Middle frontal gyrus (tissue), 1 donor: ENCODE measurements around the gene ABLIM3.

Experiments used
- DNase-seq: peaks from one replicate; pipeline ENCODE4 v3.0.0-alpha.2; 2015; ENCODE audit warnings: low spot score; ENCODE audit errors: extremely low spot score

ABLIM3 gene

DNA sequence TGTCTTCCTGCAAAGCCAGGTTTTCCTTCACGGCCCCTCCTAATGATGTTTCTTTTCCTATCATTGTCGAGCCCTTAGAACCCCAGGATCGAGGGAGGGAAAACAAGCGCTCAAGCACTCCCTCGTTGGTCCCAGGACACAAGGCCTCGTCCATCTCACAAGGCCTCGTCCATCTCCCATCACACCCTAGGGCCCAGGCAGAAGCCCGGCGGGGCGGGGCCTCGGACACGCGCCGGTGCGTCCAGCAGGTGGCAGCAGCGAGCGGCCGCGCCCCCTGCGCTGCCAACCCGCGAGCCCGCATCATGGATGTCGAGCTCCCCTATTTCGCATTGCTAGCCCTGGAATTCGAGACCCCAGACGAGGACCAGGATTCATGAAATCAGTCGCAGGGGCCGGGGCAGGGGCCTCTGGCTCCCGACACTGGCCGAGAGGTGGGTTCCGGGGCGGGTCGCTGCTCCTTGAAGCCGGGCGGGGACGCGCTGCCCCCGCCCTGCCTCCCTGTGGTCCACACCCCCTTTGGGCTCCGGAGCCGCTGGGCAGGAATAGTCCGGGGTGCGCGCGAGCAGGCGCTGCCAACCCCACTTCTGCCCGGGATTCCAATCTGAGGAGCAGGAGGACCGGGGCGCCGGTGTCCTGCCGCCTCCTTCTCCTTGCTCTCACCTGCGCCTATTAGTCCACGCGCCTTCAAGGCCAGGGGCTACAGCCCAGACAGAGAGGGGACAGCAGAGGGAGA is at the start of gene ABLIM3:
TSS of gene ABLIM3 (plus strand) at position 270 of the 733 bp plus-strand sequence. CDS start 603 bp downstream, outside the sequence.
- DNase-seq = peak; percentile 51

DNA sequence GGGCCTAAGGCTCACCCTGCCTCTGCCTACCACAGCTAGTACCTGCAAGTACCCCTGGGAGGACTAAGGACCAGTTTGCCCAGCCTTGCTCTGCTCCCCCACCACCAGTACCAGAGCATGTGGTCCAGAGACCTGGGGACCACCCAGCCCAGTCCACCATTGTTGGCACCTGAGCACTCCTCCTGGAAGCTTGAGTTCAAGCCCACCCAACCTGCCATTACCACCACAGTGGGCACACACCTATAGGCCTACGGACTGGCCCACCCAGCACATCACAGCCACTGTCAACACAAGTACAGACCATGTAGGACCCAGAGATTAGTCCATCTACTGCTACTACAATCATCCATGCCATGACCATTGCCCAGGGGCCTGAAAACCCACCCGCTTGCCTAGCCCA is 47.7 kb upstream of the ABLIM3 start:
- no peak for DNase-seq

DNA sequence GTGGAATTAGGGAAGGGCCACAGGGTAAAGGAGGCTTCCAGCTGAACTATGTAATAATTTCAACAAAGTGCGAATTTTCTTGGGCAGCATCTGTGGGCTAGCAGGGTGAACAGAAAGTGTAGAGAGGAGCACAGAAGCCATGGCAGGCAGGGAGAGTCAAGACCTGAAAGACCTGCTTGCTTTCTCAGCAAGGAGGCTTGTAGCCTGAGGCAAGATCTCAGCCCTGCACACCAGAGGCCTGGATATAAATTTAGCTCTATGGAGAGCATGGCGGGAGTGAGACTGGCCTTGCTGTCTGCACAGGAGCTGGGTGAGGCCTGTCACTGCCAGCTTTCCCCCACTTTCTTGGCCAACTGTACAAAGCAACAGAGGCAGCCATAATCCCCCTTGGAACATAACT is 46.3 kb upstream of the ABLIM3 start:
- no peak for DNase-seq

DNA sequence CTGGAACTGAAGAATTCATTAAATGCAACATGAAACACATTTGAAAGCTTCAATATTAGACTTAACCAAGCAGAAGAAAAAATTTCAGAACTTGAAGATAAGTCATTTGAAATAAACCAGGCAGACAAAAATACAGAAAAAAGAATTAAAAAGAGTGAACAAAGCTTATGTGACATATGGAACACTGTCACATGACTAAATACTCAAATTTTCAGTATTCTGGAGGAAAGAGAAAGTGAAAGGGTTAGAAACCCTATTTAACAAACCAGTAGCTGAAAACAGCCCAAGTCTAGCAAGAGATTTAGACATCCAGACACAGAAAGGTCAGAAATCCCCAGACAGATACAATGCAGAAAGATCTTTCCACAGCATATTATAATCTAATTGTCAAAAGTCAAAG is 41.4 kb upstream of the ABLIM3 start:
- no peak for DNase-seq

DNA sequence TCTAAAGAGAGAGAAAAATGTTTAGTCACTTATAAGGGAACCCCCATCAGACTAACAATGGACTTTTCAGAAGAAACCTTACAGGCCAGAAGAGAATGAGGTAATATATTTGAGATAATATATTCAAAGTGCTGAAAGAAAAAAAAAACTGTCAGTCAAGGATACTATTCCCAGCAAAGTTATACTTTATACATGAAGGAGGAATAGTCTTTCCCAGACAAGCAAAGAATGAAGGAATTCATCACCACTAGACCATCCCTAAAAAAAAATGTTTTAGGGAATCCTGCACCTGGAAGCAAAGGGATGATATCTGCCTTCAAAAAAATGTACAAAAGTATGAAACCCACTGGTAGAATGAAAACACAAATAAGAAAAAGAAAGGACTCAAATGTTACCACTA is 41.0 kb upstream of the ABLIM3 start:
- DNase-seq = no peak

DNA sequence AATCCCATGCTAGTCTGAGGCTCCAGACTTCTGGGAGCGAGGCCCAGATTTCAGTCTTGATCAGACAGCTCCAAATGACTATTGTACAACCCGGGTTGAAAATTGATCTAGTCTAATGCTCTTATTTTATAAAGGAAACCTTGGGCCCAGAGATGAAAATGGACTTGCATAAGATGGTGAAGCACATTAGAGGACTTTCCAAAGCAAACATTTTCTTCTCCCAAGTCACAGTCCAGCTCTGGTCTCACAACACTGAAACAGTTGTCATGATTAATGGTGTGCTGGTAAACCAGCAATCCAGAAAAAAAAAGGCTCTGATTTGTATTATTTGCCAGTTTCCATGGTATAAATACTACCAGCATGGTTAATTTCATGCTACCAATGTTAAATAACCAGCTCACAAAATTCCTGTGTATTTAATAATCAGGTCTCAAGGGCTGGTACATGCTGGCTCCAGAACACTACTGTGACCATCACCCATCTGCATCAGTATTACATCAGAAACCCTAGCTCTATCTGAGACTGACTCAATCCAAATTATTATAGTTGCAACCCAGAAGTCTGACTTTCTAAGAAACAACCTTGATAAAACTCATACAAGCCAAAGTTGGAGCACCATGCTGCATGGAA is 32.5 kb upstream of the ABLIM3 start:
- no peak for DNase-seq

DNA sequence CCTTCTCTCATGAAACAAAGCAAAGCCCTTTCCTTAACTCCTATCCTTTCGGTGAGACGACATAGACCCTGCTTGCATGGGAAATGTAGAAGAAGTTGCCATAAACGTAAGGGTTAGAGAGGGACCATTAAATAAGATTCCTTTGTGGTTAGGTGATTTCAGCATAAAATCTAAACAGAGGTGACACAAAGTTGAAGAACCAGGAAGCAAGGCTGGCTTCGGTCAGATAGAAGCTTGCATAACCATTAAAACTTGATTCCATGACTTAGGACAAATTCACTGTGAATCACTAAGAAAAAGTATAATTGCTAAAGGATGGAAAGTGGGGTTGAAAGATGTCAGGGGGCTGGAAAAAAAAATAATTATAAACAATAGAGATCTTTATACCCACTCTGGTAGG is 30.9 kb upstream of the ABLIM3 start:
- DNase-seq = no peak

DNA sequence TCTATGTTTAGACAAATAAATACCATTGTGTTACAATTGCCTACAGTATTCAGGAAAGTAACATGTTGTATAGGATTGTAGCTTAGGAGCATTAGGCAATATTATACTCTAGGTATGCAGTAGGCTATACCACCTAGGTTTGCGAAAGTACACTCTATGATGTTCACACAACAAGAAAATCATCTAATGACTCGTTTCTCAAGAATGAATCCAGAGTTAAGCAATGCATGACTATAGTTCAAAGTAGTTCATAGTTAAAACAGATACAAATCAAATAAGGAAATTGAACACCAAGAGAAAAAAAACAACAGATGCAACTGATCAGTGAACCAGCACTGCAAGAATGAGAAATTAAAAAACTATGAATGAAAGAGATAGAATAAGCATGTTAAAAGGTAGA is 27.6 kb upstream of the ABLIM3 start:
- no peak for DNase-seq

DNA sequence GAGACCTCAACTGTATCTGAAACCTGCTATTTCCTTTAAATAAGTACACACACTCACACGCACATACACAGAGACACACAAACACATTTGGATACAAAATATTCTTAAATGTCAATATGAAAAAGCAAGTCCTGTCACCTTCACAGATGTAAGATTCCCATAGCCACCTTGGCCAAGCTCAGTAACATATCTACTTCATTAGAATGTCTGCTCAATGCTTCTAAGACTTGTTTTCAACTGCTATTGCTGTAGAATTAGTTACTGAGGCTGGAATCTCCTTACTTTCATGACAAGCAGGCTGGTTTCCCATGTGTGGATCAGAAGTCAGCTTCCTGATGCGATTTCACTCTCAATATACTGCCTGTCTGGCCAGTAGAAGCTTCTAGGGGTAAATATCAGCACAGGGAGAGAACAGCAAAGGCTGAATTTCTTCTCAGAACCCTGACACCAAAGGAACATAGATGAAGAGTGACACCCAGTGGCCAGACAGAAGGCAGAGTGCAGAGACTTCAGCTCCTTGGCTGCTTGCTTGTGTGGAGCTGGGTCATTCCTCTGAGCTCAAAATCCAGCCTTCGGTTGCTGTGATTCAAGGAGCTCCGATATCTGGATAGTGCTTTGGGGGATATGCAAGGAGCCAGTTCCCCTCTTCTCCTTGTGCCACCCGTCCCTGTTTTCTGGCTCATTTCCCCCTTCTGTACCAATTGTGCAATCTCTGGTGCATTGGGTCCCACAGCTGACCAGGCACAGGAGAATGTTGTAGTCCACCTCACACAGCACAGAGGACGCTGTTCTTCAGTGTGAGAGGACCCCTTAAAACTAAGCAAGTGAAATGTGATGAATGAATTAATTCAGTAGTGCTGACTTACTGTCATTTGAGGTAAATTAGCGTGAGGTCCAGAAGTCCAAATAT is 26.6 kb upstream of the ABLIM3 start:
- peak; percentile 68 for DNase-seq

DNA sequence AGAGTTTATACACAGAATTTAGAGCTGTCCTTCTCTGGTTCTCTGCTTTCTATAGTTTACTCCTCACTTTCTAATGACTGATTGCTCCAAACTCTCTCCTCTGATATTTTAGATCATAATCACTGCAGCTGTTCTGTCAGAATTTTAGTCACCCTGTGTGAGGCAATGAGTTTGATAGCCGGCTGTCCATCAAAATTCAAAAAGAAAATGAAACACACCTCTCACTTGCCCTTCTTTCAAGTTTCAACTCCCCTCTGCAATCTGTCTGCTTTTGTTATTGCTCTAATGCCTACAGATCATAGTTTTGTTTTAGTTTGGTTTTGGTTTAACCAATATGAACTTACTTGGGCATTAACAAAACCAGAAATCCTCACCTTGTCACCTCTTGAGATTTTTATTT is 23.3 kb upstream of the ABLIM3 start:
- DNase-seq = no peak

DNA sequence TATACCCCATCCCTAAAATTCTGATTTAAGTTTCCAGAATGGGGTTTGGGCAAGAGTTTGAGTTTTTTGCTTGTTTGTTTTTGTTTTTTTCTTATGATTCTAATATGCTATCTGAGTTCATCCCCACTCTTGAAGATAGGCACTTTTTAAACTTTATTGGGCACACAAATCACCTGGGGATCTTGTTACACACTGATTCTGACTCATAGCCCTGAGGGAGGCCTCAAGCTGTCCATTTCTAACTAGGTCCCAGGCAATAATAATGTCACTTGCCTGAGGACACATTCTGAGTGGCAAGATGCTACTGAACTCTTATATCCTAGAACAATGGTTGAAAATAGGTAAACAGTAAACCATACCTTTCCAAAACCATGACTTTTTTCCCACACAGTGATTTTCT is 22.8 kb upstream of the ABLIM3 start:
- no peak for DNase-seq

DNA sequence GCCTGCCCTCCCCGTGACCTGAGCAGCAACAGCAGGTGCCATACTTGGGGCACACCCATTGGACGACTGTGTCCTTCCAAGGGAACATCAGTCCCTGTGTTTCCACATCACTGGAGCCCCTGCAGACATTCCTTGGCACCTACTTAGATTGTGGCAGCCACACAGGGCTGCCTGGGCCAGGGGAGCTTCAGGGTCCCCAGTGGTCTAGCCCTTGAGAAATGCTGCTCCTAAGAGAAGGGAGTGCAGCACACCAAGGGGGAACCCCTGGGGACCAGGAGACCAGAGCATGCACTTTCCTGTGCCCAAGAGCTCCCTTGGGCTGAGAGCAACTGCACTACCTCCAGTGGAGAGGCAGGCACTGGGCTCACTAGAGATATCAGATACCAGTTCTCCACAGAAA is 20.1 kb upstream of the ABLIM3 start:
- DNase-seq = no peak

DNA sequence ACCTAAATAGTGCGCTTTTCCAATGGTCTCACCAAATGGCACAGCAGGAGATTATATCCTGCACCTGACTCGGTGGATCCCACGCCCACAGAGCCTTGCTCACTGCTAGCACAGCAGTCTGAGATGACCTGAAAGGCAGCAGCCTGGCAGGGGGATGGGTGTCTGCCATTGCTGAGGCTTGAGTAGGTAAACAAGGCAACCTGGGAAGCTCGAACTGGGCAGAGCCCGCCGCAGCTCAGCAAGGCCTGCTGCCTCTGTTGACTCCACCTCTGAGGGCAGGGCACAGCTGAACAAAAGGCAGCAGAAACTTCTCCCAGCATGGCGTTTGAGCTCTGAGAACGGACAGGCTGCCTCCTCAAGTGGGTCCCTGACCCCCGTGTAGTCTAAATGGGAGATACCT is 18.1 kb upstream of the ABLIM3 start:
- no peak for DNase-seq

DNA sequence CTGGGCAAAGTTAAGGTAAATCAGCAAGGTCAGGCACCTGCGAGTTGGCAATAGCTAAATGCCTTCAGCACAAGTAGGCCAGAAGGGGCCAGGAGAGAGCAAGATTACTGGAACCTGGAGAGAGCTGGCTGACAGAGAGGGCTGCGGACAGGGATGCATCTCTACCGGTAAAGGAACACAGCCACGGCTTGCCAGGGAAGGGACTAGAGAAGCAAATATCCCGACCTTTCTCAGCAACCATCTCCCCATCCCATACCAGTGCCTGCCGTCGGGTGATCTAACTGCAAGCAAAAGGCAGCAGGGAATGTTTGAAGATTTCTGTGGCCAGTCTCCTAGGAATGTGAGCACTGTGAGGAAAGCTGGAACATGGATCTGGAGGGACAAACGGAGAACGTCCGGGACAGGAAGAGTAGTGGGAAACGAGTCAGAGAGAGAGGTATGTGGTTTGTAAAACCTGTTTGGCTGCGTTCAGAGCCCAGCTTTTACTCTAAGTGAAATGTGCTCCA is 15.9 kb upstream of the ABLIM3 start:
- no peak for DNase-seq

DNA sequence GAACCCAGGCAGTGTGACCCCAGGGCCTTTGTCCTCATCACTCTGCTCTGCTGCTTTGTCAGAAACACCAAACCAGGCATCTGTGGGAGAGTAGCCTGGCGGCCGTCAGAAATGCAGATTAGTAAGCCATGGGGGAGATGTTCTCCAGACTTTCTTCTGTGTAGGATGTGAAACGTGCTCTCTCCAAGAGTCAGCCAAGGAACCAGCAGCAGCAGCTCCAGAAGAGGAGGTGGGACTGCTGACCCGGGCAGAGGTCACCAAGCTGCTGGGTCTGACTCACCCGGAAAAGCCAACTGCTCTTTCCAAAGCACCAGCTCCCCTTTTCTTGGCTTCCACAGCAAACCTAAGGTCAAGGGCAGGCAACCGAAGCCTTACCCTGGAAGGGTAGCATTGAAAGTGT is 14.4 kb upstream of the ABLIM3 start:
- DNase-seq = no peak

DNA sequence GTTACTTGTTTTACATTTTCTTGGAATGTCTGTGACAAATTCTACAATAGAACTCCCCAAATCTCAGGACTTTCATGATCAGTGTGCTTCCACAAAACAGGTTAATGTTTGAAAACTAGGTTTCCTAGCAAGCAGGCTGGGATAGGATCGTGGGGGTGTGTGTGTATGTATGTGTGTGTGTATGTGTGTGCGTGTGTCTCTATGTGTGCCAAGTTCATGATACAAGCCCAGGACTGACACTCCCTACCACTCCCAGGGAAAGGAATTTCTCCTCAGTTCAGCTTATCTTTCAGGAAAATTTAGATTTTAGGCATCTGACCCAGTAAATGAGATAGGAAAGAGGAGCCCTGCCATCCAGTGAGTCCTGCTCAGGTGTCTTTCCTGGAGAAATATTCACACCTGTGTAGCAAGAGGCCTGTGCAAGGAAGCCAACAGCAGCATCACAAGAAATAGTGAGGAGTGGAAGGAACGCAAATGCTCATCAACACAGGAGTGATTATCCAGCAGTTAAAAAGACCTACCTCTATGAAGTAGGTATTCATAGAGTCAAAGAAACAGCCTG is 13.8 kb upstream of the ABLIM3 start:
- DNase-seq = no peak

DNA sequence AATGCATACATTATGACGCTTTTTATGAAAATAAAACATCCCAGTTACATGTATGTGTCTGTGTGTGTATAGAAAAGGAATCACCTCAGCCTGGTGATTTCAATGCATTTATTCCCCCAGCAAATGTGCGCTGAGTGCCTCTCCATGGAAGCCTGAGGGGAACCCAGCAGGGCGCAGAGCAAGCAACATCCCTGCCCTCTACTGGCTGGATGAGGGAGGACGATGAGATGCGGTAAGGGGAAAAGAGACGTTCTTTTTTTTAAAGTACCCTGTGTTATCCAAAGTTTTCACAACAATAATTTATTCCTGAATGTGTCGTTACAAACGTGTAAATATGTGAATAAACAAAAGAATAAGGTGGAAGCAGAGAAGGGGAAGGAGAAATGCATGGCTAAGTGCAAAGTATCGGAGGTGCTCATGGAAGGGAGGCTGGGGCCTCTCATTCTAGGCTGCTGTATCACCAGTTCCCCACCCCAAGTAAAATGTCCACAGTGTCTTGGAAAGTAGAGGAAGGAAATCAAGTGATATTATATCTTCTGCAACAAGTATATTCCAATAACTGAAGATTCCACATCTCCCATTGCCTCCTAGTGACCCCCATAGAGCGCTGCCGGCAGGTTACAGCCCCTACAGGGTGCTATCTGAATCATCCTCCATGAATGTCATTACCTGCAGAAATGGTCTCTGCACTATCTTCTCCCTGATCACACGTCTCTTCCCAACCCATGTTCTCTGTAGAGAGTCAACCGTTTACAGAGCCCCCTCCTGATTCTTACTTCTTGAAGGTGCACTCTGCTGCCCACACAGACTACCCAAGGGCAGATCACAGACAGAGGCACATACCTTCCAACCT is 13.0 kb upstream of the ABLIM3 start:
- no peak for DNase-seq

DNA sequence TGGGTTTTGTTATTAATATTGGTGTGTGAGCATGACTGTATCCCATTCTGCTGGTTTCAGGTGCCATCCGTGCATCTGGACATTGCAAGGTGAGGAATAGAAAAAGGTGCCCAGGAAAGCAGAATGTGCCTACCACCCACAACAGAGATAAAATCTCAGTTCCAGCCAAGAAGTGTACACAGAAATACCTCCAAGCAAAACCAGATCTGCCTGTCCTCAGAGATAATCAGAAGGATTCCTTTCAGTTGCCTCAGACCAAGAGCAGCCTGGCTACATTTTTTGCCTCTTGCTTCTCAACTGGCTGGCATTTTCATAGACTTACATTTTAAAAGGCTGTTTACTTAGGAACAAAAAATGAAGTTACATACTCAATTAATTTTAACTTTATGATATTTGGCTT is 12.1 kb upstream of the ABLIM3 start:
- DNase-seq = no peak

DNA sequence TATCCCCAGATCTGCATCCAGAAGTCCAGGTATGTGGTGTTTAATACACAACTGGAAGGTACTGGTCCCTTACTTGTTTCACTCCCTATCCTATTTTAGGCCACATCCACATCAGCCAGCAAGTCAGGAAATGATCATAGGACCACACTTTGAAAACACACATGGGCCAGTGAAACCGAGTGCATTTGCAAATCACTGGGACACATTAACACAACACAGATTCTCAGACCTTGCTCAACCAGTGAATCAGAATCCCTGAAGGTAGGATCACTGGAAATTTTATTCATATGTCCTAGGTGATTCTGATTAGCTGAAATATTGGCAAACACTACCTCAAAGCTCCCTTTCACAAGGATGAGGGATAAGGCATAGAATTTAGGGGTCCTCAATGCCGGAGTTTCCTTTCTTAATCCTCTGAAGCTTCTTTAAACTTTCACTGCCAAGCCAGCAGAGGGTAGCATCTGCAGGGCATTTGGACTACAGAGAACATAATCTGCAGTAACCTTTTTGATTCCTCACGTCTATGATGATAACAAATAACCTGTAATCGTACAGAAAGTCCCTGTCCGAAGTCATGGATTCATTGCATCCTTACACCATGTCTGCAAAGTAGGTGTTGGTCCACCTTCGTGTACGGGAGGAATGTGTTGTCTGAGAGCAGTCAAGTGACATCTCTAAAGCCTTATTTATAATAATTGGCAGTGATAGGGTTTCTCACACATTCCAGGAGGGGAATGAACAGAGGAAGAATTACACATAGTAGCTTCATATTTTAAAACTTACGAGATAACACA is 11.0 kb upstream of the ABLIM3 start:
- no peak for DNase-seq

DNA sequence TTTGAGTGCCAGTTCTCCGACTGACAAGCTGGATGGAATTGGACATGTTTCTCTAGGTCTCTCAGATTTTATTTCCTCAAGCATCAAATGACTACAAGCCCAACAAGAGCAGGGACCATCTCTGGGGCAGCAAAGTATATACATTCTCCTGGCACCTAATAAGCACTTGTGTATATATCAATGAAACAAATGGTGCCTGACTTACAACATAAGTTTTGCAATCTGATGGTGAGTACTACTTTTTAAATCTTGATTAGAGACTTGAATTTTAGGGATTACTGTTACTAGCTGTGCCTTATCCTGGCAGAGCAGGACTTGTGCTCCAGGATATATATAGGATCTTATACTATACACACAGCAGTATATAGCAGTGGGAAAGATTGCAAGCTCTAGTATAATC is 8.8 kb upstream of the ABLIM3 start:
- DNase-seq = no peak
